ENCODE data around the gene MOCS1.

Gene MOCS1

GRCh38 chr6:39927159-39927558 is 7.1 kb downstream of the MOCS1 start:
- in situ Hi-C loops (cut with HindIII; ENCODE audit: low pct_unique_long_range_greater_than_20kb, low sequenced_read_pairs) = no loop called here
- TF ChIP-seq JUND (IDR thresholded peaks at IDR 0.05; ENCODE audit: low read depth) = no peak
- no peak for DNase-seq (ENCODE audit: low read depth in 1 of 2, low spot score in 1 of 2)

GRCh38 chr6:39926668-39927067 is 7.6 kb downstream of the MOCS1 start:
- no peak for TF ChIP-seq JUND (IDR thresholded peaks at IDR 0.05; ENCODE audit: low read depth)
- in situ Hi-C loops (cut with HindIII; ENCODE audit: low pct_unique_long_range_greater_than_20kb, low sequenced_read_pairs) = no loop called here
- peak in 1 of 2 experiments; percentile 36 for DNase-seq (ENCODE audit: low read depth in 1 of 2, low spot score in 1 of 2)

GRCh38 chr6:39925931-39926290 is 8.4 kb downstream of the MOCS1 start:
- in situ Hi-C loops (cut with HindIII; ENCODE audit: low pct_unique_long_range_greater_than_20kb, low sequenced_read_pairs) = no loop called here
- DNase-seq (ENCODE audit: low read depth in 1 of 2, low spot score in 1 of 2) = no peak
- TF ChIP-seq JUND (IDR thresholded peaks at IDR 0.05; ENCODE audit: low read depth) = no peak

- no peak for DNase-seq (ENCODE audit: low read depth in 1 of 2, low spot score in 1 of 2)
- TF ChIP-seq JUND (IDR thresholded peaks at IDR 0.05; ENCODE audit: low read depth) = no peak
- in situ Hi-C loops (cut with HindIII; ENCODE audit: low pct_unique_long_range_greater_than_20kb, low sequenced_read_pairs) = no loop called here
Observed at GRCh38 chr6:39925191-39925930, 8.9 kb downstream of the MOCS1 start.

GRCh38 chr6:39924283-39924682 is 10.0 kb downstream of the MOCS1 start:
- no peak for TF ChIP-seq JUND (IDR thresholded peaks at IDR 0.05; ENCODE audit: low read depth)
- peak; percentile 76 to 90 for DNase-seq (ENCODE audit: low read depth in 1 of 2, low spot score in 1 of 2)
- in situ Hi-C loops (cut with HindIII; ENCODE audit: low pct_unique_long_range_greater_than_20kb, low sequenced_read_pairs) = no loop called here

GRCh38 chr6:39923861-39924260 is 10.4 kb downstream of the MOCS1 start:
- DNase-seq (ENCODE audit: low read depth in 1 of 2, low spot score in 1 of 2) = no peak
- no peak for TF ChIP-seq JUND (IDR thresholded peaks at IDR 0.05; ENCODE audit: low read depth)
- in situ Hi-C loops (cut with HindIII; ENCODE audit: low pct_unique_long_range_greater_than_20kb, low sequenced_read_pairs) = no loop called here

- no peak; the same call in 1 of the 2 replicates for TF ChIP-seq JUND (IDR thresholded peaks at IDR 0.05; ENCODE audit: low read depth)
- DNase-seq (ENCODE audit: low read depth in 1 of 2, low spot score in 1 of 2) = peak; percentile 89 to 96
- in situ Hi-C loops (cut with HindIII; ENCODE audit: low pct_unique_long_range_greater_than_20kb, low sequenced_read_pairs) = no loop called here
Observed at GRCh38 chr6:39923394-39923793, 10.9 kb downstream of the MOCS1 start.

- in situ Hi-C loops (cut with HindIII; ENCODE audit: low pct_unique_long_range_greater_than_20kb, low sequenced_read_pairs) = no loop called here
- no peak for TF ChIP-seq JUND (IDR thresholded peaks at IDR 0.05; ENCODE audit: low read depth)
- DNase-seq (ENCODE audit: low read depth in 1 of 2, low spot score in 1 of 2) = no peak
Observed at GRCh38 chr6:39922821-39923220, 11.4 kb downstream of the MOCS1 start.

- no peak for DNase-seq (ENCODE audit: low read depth in 1 of 2, low spot score in 1 of 2)
- in situ Hi-C loops (cut with HindIII; ENCODE audit: low pct_unique_long_range_greater_than_20kb, low sequenced_read_pairs) = no loop called here
- TF ChIP-seq JUND (IDR thresholded peaks at IDR 0.05; ENCODE audit: low read depth) = no peak
Observed at GRCh38 chr6:39920157-39920556, 14.1 kb downstream of the MOCS1 start.

GRCh38 chr6:39918831-39919230 is 15.4 kb downstream of the MOCS1 start:
- TF ChIP-seq JUND (IDR thresholded peaks at IDR 0.05; ENCODE audit: low read depth) = no peak
- in situ Hi-C loops (cut with HindIII; ENCODE audit: low pct_unique_long_range_greater_than_20kb, low sequenced_read_pairs) = no loop called here
- DNase-seq (ENCODE audit: low read depth in 1 of 2, low spot score in 1 of 2) = no peak

- no peak for TF ChIP-seq JUND (IDR thresholded peaks at IDR 0.05; ENCODE audit: low read depth)
- in situ Hi-C loops (cut with HindIII; ENCODE audit: low pct_unique_long_range_greater_than_20kb, low sequenced_read_pairs) = no loop called here
- DNase-seq (ENCODE audit: low read depth in 1 of 2, low spot score in 1 of 2) = peak in 1 of 2 experiments; percentile 39
Observed at GRCh38 chr6:39917981-39918380, 16.3 kb downstream of the MOCS1 start.

GRCh38 chr6:39917329-39917728 is 16.9 kb downstream of the MOCS1 start:
- no peak for DNase-seq (ENCODE audit: low read depth in 1 of 2, low spot score in 1 of 2)
- TF ChIP-seq JUND (IDR thresholded peaks at IDR 0.05; ENCODE audit: low read depth) = no peak
- in situ Hi-C loops (cut with HindIII; ENCODE audit: low pct_unique_long_range_greater_than_20kb, low sequenced_read_pairs) = no loop called here

GRCh38 chr6:39915866-39916265 is 18.4 kb downstream of the MOCS1 start:
- in situ Hi-C loops (cut with HindIII; ENCODE audit: low pct_unique_long_range_greater_than_20kb, low sequenced_read_pairs) = no loop called here
- no peak for DNase-seq (ENCODE audit: low read depth in 1 of 2, low spot score in 1 of 2)
- no peak for TF ChIP-seq JUND (IDR thresholded peaks at IDR 0.05; ENCODE audit: low read depth)

- no peak for TF ChIP-seq JUND (IDR thresholded peaks at IDR 0.05; ENCODE audit: low read depth)
- in situ Hi-C loops (cut with HindIII; ENCODE audit: low pct_unique_long_range_greater_than_20kb, low sequenced_read_pairs) = no loop called here
- no peak for DNase-seq (ENCODE audit: low read depth in 1 of 2, low spot score in 1 of 2)
Observed at GRCh38 chr6:39914239-39914638, 20.0 kb downstream of the MOCS1 start.
